Measurements from ENCODE around the gene SPINK4. TPM values are rescaled to one million over a fixed set of nuclear protein-coding genes. Genes with fewer than 3 reads are reported as not detected.

Gene SPINK4
- total RNA-seq, 1 experiment from 2014 or later: not detected

DNA sequence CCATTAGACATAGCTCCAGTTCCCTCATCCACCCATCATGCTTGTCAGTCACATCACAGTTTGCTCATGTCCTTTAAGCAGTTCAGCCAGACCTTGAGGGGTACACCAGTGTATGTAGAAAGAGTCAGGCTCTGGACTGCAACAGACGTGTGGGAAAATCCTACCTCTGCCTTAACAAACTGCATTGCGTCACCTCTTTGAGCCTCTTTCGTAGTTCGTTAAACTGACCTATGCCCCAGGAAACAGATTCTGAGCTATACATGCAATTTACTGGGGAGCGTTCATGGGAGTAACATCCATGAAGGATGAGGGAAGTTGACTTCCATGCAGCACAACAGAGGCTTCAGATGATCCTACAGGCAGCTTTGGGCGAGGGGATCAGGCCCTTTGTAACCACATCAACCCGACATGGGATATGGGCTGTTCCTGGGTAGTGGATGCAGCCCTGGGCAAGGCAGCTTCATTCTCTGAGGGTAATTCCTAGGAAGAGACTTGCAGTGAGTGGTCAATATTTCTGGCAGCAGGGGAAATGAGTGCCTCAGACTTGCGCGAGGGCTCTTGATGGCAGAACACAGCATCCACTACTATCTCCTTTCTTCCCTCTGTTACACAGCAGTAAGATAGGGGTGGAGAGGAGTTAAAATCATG, 4.3 kb downstream of the SPINK4 start:
- TF ChIP-seq, protein P1, sequence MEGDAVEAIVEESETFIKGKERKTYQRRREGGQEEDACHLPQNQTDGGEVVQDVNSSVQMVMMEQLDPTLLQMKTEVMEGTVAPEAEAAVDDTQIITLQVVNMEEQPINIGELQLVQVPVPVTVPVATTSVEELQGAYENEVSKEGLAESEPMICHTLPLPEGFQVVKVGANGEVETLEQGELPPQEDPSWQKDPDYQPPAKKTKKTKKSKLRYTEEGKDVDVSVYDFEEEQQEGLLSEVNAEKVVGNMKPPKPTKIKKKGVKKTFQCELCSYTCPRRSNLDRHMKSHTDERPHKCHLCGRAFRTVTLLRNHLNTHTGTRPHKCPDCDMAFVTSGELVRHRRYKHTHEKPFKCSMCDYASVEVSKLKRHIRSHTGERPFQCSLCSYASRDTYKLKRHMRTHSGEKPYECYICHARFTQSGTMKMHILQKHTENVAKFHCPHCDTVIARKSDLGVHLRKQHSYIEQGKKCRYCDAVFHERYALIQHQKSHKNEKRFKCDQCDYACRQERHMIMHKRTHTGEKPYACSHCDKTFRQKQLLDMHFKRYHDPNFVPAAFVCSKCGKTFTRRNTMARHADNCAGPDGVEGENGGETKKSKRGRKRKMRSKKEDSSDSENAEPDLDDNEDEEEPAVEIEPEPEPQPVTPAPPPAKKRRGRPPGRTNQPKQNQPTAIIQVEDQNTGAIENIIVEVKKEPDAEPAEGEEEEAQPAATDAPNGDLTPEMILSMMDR (conservative IDR thresholded peaks at IDR 0.05): no peak
- Histone ChIP-seq H2BK5ac (ENCODE audit: insufficient read length, low read length) (no peak overlapping the region), H4K5ac (ENCODE audit: insufficient read length, low read depth, low read length) (no peak overlapping the region), H2BK15ac (ENCODE audit: low read depth, low read length) (no peak overlapping the region), H3K9ac (ENCODE audit: extremely low read depth, insufficient read length, low read length) (no peak overlapping the region), H3K56ac (ENCODE audit: insufficient read length, low read depth, low read length) (no peak overlapping the region), H4K8ac (replicated peaks; ENCODE audit: insufficient read length, low read depth, low read length) (no peak overlapping the region), H2AK5ac (ENCODE audit: insufficient read length, low read length) (no peak overlapping the region), H3K4ac (ENCODE audit: low read depth, low read length) (no peak overlapping the region), H3K18ac (ENCODE audit: insufficient read length, low read depth, low read length) (no peak overlapping the region), H3K27ac (ENCODE audit: insufficient read length, low read depth, low read length) (no peak overlapping the region), H3K79me1 (ENCODE audit: insufficient read depth, low read depth, low read length, poor library complexity, severe bottlenecking) (no peaks in the 10 kb centered on the region), H3K4me1 (ENCODE audit: insufficient read depth, low read length) (no peaks in the 10 kb centered on the region), H3K9me3 (ENCODE audit: control insufficient read depth, low read depth, low read length) (no peaks in the 10 kb centered on the region), H4K20me1 (ENCODE audit: control insufficient read depth, insufficient read depth, insufficient read length) (no peaks in the 10 kb centered on the region), H3T11ph (ENCODE audit: low read length) (no peak overlapping the region), H3K23ac (ENCODE audit: insufficient read length, low read depth, low read length) (no peak overlapping the region), H2BK120ac (ENCODE audit: low read depth, low read length, poor library complexity, severe bottlenecking) (no peak overlapping the region), H3K14ac (ENCODE audit: insufficient read depth, low read length) (no peak overlapping the region), H2BK20ac (ENCODE audit: low read depth, low read length, poor library complexity, severe bottlenecking) (no peak overlapping the region), H3K23me2 (ENCODE audit: insufficient read length, low read depth, low read length, poor library complexity, severe bottlenecking) (no peaks in the 10 kb centered on the region), H3K27me3 (ENCODE audit: insufficient read depth, low read length) (no peaks in the 10 kb centered on the region), H4K91ac (ENCODE audit: insufficient read length, low read depth, low read length) (no peak overlapping the region), H2AFZ (ENCODE audit: low read length) (no peak overlapping the region), H3K79me2 (ENCODE audit: insufficient read depth, low read length) (no peaks in the 10 kb centered on the region; the same call in 1 of the 2 replicates), H2BK12ac (ENCODE audit: insufficient read length, low read depth, low read length) (no peak overlapping the region), H3K4me2 (ENCODE audit: insufficient read depth, insufficient read length, low read length) (no peak overlapping the region)
- Mint-ChIP-seq H3K36me3 (ENCODE audit: insufficient read depth in 1 of 3, low read depth in 3 of 3) (peaks cover 0 to 7% (median 2%) of the 10 kb centered on the region in 3 experiments; a peak in 1 of 7 replicates), H3K4me1 (no peaks in the 10 kb centered on the region; a peak in 1 of 4 replicates), H3K4me3 (no peak overlapping the region), H3K27me3 (ENCODE audit: low read depth) (peaks cover 5% of the 10 kb centered on the region; the same call in 1 of the 2 replicates), H3K9me3 (no peaks in the 10 kb centered on the region), H3K27ac (no peak overlapping the region; a peak in 1 of 7 replicates)
- DNase-seq: no peak
- WGBS (ENCODE audit: extremely low coverage, insufficient read length, low lambda C conversion rate): no CpG with 5 or more reads among the region's 9 CpGs
